ENCODE results near the gene OOSP4A.

The OOSP4A gene

GRCh38 chr11:60018058-60018457, 54.2 kb downstream of the OOSP4A start:
- CTCF ChIA-PET = no interaction called here

More at GRCh38 chr11:60018058-60018457, 54.2 kb downstream of the OOSP4A start:
- no peak for TF ChIP-seq CTCF (IDR thresholded peaks at IDR 0.05; ENCODE audit: control extremely low read depth, extremely low read depth, low read depth, missing control alignments)
- no peak for DNase-seq (ENCODE audit: extremely low spot score)
- POLR2A ChIA-PET = no interaction called here
